Stimulated activated CD4-positive, alpha-beta T cell treated with anti-CD3 and anti-CD28 coated beads, TNF-alpha, amount 100 ng/mL, for 1 hour (primary cell): ENCODE measurements around the gene PTPRG.

Experiments used
- DNase-seq, 3 donors: peaks; one replicate each; pipeline ENCODE4 v3.0.0-alpha.2; 2020; ENCODE audit warnings: low read depth in 3 of 3, low spot score in 1 of 3

The PTPRG gene

DNA sequence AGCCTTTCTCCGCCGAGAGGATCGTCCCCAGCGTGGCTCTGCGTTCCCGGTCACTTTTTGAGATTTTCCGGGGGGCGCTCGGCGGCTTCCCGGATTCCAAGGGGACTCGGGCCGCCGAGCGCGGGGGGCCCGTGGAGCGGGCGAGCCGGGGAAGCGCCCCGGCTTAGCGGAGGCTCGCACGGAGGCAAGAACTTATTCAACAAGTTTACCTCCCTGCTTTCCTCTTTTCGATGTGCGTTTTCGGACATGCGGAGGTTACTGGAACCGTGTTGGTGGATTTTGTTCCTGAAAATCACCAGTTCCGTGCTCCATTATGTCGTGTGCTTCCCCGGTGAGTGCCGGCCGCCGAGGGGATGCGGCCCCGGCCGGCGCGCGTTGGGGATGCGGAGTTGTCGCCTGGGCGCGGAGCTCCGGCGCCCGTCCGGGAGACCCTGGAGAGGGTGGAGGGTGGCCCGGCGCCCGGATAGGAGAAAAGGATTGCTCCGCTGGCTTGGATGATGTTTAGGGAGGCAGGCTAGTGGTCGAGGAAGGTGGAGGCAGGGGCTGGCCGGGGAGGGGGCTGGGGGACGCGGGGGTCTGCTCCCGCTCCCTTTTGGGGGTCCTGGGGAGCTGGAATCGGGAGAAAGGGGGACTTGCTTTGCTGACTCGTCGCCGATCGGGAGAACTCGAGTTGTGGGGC, 810 bp downstream of the PTPRG start:
- no peak for DNase-seq

DNA sequence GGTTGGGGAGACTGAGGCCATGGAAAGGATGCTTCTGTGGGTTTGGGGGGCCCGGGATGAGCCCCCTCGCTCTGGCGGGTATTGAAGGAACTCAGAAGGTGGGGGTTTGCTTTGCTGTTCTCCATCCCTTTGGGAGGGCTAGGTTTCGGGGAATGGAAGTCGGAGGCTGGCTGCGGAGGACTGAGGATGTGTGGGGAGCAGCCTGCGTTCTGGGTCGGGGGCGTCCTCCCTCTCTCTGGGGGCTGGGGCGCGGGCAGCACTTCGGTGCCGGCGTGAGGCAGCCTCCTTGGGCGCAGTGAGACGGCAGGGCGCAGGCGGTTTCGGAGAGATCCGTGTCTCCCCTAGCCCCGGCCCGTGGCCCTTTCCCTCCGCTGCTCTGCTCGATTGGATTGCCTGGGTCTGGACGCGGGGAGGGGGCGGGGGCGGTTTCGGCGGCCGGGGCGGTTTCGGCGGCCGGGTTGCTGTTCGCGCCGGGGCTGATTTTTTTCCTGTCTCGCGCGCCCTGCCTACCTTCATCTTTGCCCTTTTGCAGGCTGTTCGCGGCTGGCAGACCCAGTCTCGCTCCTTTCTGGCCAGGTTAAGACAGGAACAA, 1.4 kb downstream of the PTPRG start:
- no peak for DNase-seq

DNA sequence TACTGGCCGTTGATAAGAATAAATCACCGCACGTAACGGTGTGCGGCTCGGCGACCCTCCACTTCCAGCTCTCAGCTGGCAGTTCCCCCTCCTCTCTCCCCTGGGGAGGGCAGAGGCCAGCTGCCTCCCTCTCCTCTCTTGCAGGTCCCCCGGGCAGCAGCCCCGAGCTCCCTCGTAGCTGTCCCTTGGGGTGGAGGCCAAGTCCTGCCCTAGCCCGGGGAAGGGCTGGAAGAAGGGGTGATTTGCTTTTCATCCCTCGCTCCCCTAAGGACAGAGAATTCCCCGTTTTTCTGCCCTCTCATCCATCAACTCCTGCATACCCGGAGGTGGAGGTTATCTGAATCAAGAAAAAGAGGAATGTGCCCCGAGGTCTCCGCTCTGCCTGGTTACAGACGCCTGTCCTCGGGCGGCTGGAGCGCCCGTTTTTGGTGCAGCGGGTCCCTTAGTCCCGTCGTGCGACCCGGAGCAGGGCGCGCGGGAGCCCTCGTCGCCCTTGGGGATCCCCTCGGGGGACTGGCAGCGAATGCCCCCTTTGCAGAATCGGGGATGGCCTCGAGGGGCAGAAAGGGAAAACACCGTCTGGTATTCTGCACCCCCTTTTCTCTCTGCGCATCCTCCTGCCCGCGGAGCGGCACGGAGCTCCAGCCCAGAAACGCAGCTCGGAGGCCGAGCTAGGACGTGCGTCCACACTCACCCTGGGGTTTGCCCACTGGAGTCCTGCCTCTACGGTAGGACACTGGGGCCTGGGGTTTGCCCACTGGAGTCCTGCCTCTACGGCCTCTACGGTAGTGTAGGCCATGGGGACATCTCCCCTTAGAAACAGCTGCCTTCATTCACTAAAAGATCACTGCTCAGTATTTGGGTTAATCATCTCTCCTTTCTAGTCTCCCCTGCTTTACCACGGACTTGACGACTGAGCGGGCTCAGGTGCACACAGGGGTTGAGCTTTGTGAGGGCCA, 2.2 kb downstream of the PTPRG start:
- DNase-seq: no peak

DNA sequence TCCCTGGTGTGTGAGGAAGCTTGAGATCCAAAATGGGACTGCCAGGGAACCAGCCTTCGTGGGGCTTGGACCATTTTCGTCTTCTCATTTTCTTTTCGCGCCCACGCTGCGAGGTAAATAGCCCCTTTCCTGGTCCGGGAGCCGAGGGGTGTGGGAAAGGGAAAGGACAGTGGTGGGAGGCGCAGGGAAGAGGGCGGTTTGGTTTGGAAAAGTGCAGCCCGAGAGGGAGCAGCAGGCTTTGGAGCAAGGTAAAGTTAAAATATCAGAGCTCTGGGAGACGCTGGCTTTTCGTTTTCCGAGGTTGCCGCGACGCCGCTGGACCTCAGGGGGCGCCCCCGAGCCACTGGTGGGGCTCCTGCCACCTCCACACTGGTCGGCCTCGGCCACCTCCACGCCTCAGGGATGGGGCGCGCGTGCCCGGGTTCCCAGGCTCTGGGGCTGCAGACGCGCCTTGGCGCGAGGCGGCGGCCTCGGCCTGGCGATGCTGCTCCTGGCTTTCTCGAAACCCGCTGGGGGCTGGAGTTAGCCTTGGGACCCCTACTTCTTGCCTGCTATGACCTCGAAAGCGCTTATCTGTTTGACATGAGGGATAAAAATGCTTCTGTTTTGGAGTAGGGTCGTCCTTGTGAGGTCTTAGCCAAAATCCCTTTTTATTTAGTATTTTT, 3.2 kb downstream of the PTPRG start:
- DNase-seq: no peak

DNA sequence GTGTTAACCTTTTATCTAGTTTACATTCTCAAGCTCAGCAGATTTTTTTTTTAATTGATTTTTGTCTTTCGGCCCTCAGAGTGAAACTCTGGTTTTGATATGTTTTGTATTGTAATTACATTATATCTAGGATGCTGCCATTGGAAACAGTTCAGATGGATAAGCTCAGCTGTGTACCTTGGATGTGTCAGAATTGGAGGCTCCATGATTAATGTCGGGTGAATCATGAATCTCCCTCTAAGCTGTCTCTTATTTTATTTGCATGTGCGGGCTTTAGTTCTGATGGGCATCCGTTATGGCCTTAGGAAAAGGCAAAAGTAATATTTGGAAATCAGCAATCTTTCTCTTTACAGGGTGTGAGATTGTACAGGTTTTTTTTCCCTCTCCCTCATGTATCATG, 4.2 kb downstream of the PTPRG start:
- DNase-seq: no peak

DNA sequence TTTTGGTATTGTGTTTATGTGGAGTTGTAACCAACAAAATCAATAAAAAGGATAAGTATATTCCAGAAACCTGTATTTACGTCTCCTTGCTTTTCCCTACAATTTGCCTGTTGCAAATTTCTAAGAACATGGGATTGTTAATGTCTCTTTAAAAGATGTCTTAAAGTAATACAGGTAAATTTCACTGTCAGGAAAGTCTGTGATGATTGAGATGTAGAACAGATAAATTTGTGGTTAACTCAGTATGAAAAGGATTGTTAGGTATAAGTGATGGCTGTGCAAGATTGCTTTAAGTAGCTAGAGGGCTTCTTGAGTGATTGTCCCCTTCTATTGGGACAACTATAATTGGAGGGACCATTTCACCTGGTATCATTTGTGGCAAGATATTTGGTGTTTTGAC, 6.8 kb downstream of the PTPRG start:
- DNase-seq: no peak

DNA sequence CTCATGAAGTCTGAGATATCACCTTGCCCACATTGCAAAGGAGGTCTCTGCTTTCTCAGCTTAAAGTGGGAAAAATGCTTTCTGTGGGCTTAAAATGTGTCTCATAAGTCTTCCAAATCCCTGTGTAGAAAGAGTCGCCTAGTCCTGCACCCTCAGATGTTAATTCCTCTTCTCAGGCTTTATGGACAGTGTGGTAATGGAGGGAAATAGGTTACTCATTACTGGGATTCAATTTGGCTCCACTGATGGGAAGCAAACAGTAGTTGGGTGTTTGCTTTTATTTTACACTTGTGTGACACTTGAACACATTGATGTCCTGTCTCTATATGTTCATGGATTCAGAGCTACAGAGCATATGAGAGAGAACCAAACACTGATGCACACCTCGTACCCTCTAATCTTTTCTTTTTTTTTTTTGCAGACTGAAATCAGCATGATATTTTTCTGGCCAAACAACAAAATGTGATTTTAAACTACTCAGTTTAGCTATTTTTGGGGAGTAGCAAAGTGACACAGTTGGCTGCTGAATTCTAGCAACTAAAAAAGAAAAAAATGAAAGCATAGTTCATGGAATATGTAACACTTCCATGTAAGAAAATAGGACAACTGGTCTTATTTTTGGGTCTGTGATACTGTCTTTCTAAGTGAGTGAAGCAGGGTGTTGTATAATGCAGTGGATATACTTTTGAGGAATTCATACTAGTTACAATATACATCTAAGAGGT, 8.6 kb downstream of the PTPRG start:
- DNase-seq: no peak

DNA sequence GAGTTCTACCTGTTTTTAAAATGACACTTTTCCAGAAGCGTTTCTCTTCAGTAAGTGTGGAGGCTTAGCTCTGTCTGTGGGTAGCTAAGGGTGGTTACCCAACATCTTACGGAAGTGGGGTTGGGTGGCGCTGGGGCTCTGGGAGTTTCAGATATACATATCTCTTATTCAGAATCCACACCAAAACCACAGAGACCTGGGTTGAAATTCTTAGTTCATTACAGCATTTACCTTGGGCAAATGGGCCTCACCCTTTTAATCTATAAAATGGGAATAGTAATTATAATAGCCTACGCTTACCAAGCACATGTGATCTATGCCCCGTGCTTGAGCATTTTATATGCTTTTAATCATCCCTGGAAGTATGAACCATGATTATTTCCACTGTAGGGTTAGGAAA, 9.4 kb downstream of the PTPRG start:
- DNase-seq: no peak

DNA sequence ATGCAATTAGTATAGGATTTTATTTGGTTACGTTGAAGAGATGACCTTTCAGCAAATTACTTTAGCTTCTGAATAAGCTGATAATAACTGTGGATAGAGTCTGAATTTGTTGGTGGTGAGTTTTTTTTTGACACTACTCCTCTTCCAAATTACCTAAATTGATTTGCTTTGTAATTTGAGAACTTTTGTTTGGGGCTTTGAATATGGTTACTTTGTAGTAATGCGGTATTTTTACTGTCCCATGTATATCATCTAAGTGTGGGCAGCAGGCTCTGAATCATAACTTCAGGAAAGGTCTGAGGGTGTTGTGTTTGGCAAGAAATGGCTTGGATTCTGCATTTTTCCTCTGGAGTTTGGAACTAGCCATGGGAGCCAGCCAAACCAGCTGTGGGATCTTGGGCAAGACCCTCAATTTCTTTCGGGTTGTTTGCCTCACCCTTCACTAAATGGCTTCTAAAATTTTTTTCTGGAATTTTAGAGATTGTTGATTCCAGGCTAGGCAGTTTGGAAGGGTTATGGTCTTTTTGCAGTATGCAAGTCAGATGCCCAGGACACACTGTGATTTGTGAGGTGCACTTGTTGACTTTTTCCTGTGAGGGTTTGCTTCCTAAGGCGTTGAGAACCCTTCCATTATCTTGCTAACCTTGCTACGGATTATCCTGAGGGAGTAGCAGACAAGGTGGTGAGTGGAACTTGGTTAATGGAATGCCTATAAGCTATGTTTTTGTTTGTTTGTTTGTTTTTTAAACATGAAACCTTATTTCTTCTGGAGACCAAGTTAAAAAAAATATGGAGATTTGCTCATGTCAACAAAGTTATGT, 10.4 kb downstream of the PTPRG start:
- no peak for DNase-seq

DNA sequence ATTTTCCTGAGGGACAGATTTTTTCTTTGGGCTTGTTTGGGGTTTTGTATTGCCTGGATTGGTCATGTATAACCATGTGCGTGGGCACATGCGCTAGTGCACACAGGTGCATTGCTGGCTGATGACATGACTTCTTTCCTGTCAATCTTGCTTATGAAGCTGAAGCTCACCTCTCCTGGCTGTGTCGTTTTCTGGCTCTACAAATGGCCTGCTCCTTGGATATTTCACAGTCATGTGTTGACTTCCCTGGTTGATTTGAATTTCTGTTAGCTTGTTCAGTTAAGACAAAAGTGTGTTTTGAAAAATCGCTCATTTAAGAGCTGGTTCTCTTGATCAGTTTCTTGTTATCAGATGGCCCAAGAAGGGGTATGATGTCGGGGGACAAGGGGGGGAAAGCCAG, 11.5 kb downstream of the PTPRG start:
- DNase-seq: no peak

DNA sequence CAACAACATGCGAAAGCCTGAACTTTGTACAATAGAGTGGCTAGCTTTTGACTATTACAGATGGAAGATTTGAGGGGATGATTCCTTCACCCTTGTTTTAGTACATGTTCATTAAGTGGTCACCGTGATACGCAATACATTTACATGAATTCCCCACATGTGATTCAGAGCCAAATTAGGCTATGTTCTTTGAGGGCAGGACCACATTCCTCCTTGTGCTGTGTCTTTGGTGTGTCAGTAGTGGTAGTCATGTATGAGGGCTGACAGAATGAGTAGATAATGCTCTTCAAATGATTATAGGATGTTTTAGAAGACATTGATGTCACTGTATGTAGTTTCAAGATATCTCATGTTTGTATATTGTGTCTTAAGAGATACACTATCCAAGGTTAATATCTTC, 12.1 kb downstream of the PTPRG start:
- DNase-seq: no peak

DNA sequence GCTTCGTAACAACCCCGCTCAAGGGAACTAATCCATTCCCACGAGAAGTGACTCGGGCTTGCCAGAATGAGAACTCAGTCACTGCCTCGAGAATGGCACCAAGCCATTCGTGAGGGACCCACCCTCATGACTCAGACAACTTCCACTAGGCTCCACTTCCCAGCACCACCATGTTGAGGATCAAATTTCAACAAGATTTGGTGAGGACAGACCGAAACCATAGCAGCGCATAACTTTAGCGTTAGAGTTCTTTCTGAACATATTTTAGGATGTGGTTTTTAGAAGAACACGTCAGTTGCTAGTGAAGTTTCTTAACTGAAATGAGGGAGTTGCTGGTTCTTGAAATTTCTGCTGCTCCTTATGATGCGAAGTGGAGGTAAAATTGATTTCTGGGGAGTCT, 13.5 kb downstream of the PTPRG start:
- DNase-seq: no peak

DNA sequence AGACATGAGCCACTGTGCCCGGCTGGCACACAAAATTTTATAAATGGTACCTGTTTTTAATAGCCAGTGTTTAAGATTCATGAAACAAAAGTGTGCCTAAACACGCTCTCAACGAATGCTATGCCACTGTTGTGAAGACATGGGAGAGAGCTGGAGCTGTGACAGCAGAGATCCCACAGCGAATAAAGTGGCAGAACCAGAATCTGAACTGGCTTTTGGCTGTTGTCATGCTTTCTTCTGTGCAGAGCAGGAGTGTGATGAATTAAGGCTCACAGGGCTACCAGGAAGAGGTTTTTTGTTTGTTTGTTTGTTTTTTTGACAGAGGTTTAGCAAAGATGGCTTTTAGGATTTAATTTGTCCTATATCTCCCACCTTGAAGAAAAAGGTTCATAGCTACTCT, 14.5 kb downstream of the PTPRG start:
- DNase-seq: no peak

DNA sequence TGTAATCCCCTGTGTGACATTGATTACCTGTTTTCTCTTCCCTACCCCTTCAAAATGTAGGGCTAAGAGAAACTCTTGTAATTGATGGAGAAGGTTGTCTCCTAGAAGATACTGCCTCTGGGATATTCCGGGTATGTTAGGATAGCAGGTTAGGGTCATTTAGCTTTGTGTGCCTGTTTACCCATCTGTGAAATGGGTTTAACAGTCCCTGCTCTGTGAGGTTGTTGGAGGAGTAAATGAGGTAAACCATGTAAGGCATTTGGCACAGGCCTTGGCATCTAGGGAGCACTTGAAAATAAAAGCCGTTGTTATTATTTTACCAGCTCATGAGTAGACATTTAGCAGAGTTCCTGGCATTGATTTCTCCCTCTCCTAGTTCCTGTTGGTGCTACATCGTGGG, 16.4 kb downstream of the PTPRG start:
- DNase-seq: no peak

DNA sequence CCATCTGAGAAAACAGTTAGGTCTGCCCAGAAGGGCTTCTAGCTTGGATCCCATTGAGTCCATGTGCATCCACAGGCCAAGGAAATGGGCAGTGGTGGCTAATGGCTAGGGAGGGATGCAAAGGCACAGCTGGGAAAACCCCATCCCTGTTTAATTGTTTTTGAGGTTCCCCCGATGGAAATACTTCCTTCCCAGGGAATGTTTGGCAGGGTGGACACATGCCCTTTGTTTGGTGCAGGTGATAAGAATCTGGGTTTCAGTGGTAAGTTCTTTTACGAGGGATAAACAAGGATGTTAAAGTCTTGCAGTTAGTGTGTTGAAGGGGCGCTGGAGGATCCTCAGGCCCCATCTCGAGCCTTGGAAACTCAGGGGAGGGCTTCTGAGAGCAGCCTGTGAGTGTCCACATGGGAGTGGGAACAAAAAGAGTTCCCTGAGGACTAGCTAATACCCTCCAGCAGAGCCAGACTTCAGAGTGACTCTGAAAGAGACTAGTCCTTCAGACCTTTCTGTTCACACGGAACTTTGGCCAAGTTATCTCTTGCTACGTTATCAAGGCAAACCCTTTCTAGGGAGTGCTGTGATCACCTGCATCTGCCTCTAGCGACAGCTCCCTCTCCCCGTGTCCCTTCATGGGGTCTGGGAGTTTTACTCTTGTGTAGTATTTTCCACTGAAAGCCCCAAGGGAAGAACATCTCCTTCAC, 17.4 kb downstream of the PTPRG start:
- no peak for DNase-seq

DNA sequence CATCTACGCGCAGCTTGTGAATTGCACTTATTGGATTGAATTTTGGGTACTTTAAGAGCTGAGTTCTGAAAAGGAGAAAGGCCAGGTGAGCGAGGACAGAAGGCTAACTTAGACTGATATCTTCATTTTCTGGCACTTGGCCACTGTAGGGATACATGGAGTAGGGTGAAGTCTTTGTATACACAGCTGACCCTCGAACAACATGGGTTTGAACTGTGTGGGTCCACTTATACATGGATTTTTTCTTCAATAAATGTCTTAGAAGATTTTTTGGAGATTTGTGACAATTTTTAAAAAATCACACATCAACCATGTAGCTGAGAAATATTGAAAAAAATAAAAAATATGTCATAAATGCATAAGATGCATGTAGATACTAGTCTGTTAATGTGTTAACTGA, 18.3 kb downstream of the PTPRG start:
- DNase-seq: no peak

DNA sequence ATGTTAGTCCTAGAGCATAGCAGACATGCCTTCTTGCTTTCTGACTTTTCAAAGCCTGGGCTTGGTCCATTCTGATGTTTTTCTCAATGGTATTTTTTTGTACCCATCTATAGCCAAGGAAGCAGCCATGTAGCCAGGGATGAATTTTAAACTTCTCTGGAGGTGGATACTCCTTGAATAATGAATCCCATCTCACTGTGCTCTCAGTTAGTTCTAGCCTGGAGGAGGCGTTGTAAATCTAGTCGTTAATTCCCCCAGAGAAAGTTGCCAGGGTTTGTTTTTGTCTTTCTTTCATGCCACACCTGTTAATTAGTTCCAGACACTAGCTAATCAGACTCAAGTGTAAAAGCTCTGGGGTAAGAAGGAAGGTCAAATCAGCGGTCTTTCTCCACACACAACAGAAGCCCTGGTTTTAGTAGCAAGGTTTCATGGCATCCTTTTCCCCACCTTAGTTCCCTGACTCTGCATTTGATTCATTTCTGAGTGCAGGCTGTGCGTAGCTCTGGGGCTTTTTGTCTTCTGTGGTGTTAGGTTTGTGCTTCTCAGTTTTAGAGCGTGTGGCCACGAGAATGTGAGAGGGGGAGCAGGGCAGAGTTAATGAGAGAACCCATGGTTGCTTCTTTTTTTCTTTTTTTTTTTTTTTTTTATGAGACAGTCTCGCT, 19.7 kb downstream of the PTPRG start:
- no peak for DNase-seq

DNA sequence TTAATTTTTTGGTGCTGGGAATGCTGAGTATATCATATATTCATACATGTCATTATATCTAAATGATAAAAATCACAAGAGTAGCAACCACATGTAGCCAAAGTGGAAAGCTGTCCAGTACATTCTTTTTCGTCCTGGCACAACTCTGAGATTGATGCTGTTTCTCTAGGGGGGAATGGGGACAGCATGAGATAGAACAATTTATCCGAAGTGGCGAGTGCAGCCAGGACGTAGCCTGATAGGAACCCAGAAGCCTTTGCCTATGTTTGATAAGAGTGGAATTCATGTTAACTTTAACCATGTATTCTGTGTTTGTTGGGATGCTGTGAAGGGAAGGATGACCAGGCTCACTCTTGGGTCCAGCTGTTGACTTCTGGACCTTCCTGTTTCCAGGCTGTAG, 20.9 kb downstream of the PTPRG start:
- no peak for DNase-seq

DNA sequence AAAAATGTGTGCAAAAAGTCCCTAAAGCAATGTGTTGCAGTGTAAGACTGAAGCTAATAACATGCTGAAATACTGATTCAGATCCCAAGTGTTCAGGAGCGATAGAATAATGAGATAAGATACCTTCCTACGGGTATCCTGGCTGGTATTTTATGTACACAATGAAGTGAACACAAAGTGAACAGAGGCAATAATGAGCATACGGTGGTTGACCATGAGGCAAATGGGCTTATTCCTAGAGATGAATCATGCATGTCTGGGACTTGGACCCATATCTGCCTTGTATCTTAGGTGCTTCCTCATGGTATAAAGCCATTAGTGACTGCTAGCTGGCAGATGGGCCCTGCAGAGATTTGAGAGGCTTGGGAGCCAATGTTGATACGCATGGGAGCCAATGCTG, 21.5 kb downstream of the PTPRG start:
- DNase-seq: no peak
